HFFc6 (cell line): ENCODE measurements around the gene PPEF2. TPM values are rescaled to one million over a fixed set of nuclear protein-coding genes. Genes with fewer than 3 reads are reported as not detected.
"Not testable (repeated sequence)": the region's sequence is repeated elsewhere in the genome, so short reads cannot be mapped to it uniquely, and the experiment has no call there.

ENCODE experiments used
- DNase-seq: peaks from one replicate; pipeline ENCODE4 v3.0.0-alpha.2; 2018
- H3K27ac Mint-ChIP-seq: 2 replicates; pipeline ENCODE4 v1.8.0; 2020; ENCODE audit warnings: mild to moderate bottlenecking, mixed read lengths
- H3K27me3 Mint-ChIP-seq: 2 replicates; pipeline ENCODE4 v1.8.0; 2021; ENCODE audit warnings: mild to moderate bottlenecking, moderate library complexity, mixed read lengths; ENCODE audit not compliant: insufficient read depth
- H3K36me3 Mint-ChIP-seq: 2 replicates; pipeline ENCODE4 v1.8.0; 2021; ENCODE audit warnings: low read depth, mixed read lengths
- H3K4me1 Mint-ChIP-seq: 2 replicates; pipeline ENCODE4 v1.8.0; 2020; ENCODE audit warnings: low read depth, mixed read lengths
- H3K4me3 Mint-ChIP-seq: 2 replicates; pipeline ENCODE4 v1.8.0; 2020; ENCODE audit warnings: mild to moderate bottlenecking, moderate library complexity, mixed read lengths
- H3K9me3 Mint-ChIP-seq: 2 replicates; pipeline ENCODE4 v1.8.0; 2020; ENCODE audit warnings: mild to moderate bottlenecking, mixed read lengths
- CTCF ChIP-seq: fragments of 200-600 bp; sonication (generic); IDR thresholded peaks from 2 replicates; pipeline ENCODE4 v1.5.0; 2021; ENCODE audit warnings: antibody characterized with exemption, mild to moderate bottlenecking
- total RNA-seq, 6 experiments: library from RNA; stranded (reverse); fragmentation: NEBNext Ultra II Directional; extraction: Animal tissue kit (Norgen Biotek cat#: 25700); gene quantifications; 2 replicates in 1 of 6; 3 replicates in 5 of 6; pipeline ENCODE4 v1.2.3, GENCODE V29; 2021

Gene PPEF2
- total RNA-seq, 6 experiments from 2014 or later, result not detected

- no peaks in the 10 kb centered on the region for H3K36me3 Mint-ChIP-seq
- H3K9me3 Mint-ChIP-seq, result no peaks in the 10 kb centered on the region
- H3K4me1 Mint-ChIP-seq, result no peaks in the 10 kb centered on the region
- H3K4me3 Mint-ChIP-seq, result no peak overlapping the region
- DNase-seq, result no peak
- H3K27me3 Mint-ChIP-seq, result peaks cover 10% of the 10 kb centered on the region
- TF ChIP-seq CTCF, result no peak
- no peak overlapping the region for H3K27ac Mint-ChIP-seq
Observed at GRCh38 chr4:75858721-75859120, 43.5 kb downstream of the PPEF2 start.

- Mint-ChIP-seq H3K27me3 (peaks cover 5% of the 10 kb centered on the region), H3K4me1 (peaks cover 50% of the 10 kb centered on the region), H3K9me3 (no peaks in the 10 kb centered on the region), H3K36me3 (no peaks in the 10 kb centered on the region), H3K4me3 (peak overlapping the region; percentile 65; the same call in 1 of the 2 replicates), H3K27ac (peak overlapping the region; percentile 71)
- no peak for DNase-seq
- TF ChIP-seq CTCF, result no peak
Observed at GRCh38 chr4:75849461-75849860, 52.8 kb downstream of the PPEF2 start.

- H3K4me3 Mint-ChIP-seq, result peak overlapping the region; percentile 65
- TF ChIP-seq CTCF, result no peak
- no peaks in the 10 kb centered on the region for H3K36me3 Mint-ChIP-seq
- peaks cover 3% of the 10 kb centered on the region for H3K27me3 Mint-ChIP-seq
- peak overlapping the region; percentile 71 for H3K27ac Mint-ChIP-seq
- H3K4me1 Mint-ChIP-seq, result peaks cover 56% of the 10 kb centered on the region
- H3K9me3 Mint-ChIP-seq, result no peaks in the 10 kb centered on the region
- DNase-seq, result peak; percentile 78
Observed at GRCh38 chr4:75848891-75849290, 53.4 kb downstream of the PPEF2 start.

- Mint-ChIP-seq H3K4me1 (peaks cover 62% of the 10 kb centered on the region), H3K27ac (peak overlapping the region; percentile 71), H3K4me3 (peak overlapping the region; percentile 65)
- peak; percentile 87 for TF ChIP-seq CTCF
- not testable (repeated sequence) for H3K36me3 Mint-ChIP-seq, H3K27me3 Mint-ChIP-seq, H3K9me3 Mint-ChIP-seq
- DNase-seq, result peak; percentile 90
Observed at GRCh38 chr4:75848171-75848760, 54.0 kb downstream of the PPEF2 start.

- Mint-ChIP-seq H3K36me3 (no peaks in the 10 kb centered on the region), H3K27ac (no peak overlapping the region), H3K9me3 (no peaks in the 10 kb centered on the region), H3K4me1 (peaks cover 69% of the 10 kb centered on the region), H3K27me3 (peaks cover 3% of the 10 kb centered on the region), H3K4me3 (no peak overlapping the region)
- DNase-seq, result no peak
- no peak for TF ChIP-seq CTCF
Observed at GRCh38 chr4:75845992-75846391, 56.3 kb downstream of the PPEF2 start.
